SK-N-SH (cell line): ENCODE data around the gene TARBP1.

Experiments used
- SMC3 ChIP-seq: IDR thresholded peaks from 2 replicates; pipeline ENCODE4 v1.6.1; 2012; ENCODE audit warnings: low read depth, low read length, improper control_type of control experiment
- YY1 ChIP-seq: IDR thresholded peaks from 2 replicates; pipeline ENCODE4 v1.4.0; 2012; ENCODE audit warnings: low read depth, mild to moderate bottlenecking

GRCh38 chr1:234406871-234407270 is 72.1 kb downstream of the TARBP1 start:
- TF ChIP-seq YY1 (no peak), SMC3 (no peak)
